AG20443 (cell line): ENCODE measurements around the gene TM9SF4.

Source experiments
- DNase-seq: peaks from one replicate; pipeline ENCODE4 v3.0.0; 2012; ENCODE audit warnings: low spot score, mixed read lengths

TM9SF4 gene, protein sequence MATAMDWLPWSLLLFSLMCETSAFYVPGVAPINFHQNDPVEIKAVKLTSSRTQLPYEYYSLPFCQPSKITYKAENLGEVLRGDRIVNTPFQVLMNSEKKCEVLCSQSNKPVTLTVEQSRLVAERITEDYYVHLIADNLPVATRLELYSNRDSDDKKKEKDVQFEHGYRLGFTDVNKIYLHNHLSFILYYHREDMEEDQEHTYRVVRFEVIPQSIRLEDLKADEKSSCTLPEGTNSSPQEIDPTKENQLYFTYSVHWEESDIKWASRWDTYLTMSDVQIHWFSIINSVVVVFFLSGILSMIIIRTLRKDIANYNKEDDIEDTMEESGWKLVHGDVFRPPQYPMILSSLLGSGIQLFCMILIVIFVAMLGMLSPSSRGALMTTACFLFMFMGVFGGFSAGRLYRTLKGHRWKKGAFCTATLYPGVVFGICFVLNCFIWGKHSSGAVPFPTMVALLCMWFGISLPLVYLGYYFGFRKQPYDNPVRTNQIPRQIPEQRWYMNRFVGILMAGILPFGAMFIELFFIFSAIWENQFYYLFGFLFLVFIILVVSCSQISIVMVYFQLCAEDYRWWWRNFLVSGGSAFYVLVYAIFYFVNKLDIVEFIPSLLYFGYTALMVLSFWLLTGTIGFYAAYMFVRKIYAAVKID

DNA sequence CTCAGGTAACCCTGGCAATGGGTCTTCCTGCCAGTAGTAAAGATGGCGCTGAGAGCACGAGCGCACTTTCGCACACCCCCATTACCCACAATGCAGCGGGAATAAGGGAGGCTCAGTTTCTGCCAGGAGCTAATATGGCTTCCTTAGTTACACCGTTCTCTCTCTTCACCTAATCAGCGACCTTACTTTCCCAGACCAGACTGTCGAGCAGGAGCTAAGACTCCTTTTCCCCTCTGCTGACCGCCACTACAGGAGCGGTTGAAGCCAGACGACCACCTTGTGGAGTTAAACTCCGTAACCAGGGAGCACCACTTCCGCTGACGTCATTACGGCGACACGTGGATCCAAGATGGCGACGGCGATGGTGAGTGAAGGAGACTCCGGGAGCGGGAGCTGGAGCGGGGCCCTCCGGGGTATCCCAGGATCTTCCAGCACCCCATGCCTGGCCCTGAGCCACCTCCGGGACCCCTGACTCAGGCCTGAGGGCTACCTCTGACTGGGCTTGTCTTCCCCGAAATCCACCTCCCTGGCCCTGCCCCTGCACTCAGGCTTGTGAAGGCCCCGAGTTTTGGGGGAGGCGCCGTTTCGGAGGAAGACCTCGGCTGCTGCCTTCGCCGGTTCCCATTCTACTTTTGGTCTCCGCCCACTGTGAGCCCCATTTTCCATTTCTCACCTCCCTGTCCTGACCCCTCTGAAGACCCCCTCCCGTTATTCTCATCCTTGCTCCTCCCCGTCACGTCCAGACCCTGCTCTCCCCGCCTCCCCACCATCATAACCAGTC is at the start of gene TM9SF4:
TM9SF4 (plus strand) TSS at position 323 of the 781 bp plus-strand sequence; CDS start at position 350, 27 bp downstream.
- DNase-seq, result peak; percentile 94

DNA sequence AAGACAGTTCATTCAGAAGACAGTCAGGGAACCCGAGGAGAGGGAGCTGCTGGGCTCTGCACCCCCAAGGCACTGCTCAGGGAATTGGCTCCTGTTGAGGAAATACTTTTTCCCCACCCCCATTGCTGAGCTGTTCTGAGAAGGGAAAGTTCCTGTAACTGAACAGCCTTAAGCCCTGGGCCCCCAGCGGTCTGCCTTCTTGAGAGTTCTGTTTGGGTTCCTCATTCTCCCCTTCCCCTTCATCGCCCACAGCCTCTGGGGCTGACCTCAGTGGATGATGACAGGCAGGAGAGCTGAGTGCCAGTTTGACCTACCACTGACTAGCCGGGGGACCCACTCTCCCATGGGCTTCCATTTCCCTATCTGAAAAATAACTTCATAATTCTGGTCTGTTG is 46.7 kb upstream of the TM9SF4 start:
- no peak for DNase-seq

DNA sequence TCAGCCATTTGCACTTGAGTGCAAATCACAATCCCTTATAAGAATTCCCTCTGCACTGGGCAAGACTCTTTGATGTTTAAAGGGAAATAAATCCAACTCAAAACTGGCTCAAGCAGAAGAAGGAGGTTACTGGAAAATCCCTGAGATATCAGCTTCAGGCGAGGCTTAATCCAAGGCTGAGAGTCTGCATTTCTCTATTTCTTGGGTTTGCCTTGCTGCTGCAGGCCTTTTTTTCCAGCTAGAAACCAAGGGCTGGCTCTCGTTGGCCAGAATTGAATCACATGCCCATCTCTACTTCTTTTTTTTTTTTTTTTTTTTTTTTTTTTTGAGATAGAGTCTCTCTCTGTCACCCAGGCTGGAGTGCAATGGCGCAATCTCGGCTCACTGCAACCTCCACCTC is 45.8 kb upstream of the TM9SF4 start:
- DNase-seq, result no peak

DNA sequence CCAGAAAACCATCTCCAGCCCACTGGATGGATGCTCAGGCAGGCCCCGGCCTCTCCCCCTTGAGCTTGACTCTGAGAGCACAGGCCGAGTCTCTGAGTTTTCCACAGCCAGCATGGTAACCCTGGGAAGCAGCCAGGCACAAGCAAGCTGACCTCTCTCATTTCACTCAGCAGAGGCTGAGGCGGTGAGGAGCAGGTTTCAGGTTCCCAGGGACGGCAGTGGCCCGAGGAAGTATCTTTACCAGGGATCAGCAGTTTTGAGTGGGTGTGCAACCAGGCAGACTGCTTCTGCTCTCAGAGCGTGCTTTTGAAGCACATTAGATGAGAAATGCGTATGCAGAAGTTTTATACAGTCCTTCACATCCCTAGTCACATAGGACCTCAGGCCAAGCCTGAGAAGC is 44.8 kb upstream of the TM9SF4 start:
- DNase-seq, result no peak

DNA sequence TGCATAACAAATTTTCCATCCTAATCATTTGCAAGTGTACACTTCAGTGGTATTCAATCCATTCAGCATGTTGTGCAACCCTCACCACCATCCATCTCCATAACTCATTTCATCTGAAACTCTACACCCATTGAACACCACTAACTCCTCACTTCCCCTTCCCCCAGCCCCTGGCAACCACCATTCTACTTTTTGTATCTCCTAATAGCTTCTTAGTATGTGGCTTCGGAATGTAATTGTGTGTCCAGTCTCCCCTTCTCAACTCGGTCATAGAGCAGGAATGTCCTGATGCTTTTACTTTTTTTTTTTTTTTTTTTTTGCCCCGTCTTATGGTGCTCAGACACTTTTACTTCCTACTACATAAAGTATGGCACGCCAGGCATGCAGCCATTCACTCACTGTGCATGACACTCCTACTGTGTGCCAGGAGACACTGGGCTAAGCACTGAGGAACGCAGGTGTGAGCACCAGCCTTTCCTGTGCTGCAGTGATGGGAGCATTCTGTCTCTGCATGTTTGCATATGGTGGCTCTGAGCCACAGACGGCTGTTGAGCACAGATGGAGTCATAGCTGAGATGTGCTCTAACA is 42.2 kb upstream of the TM9SF4 start:
- DNase-seq, result peak; percentile 82

DNA sequence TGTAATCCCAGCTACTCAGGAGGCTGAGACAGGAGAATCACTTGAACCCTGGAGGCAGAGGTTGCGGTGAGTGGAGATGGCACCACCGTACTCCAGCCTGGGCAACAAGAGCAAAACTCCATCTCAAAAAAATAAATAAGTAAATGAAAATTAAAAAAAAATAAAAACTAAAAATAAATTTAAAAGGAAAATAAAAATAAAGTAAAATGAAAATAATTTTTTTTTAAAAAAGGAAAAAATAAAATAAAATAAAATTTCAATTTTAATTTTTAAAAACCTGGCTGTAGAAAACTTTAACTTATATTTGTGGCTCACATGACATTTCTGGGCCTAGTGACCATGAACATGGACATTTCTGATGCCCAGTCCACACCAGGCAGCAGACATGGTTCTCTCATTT is 41.3 kb upstream of the TM9SF4 start:
- no peak for DNase-seq

DNA sequence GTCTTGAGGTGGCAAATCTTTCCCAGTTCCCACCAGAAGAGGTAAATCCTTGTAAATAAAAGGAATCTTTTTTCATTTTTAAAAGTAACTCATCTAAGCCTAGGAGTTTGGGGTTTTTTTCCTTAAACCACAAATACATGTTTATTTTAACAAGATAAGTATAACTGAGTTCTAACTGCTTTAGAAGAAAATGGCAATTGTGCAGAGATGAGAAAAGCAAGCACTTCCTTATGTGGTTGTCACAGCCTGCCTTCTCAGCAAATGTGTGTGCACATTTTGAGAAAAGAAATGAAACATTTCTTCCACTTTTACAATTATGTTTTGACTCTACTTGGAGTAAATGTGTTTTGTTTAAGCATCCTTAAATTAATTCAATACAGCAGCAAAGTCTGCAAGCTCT is 39.8 kb upstream of the TM9SF4 start:
- no peak for DNase-seq

DNA sequence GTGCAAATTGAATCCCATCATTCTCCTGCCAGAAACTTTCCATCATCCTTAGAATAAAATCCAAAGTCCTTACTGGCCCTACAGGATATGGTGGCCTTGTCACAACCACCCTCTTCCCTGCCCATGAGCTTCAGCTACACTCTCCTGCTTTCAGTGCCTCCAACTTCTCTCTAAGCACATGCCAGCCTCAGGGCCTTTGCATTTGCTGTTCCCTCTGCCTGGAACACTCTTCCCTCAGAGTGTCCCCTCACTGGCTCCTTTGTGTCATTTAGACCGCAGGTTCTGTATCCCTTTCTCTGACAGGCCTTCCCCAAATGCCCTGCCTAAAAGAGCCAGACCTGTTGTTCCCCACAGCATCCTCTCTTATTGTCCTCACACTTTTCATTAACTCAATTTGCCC is 39.2 kb upstream of the TM9SF4 start:
- DNase-seq, result no peak

DNA sequence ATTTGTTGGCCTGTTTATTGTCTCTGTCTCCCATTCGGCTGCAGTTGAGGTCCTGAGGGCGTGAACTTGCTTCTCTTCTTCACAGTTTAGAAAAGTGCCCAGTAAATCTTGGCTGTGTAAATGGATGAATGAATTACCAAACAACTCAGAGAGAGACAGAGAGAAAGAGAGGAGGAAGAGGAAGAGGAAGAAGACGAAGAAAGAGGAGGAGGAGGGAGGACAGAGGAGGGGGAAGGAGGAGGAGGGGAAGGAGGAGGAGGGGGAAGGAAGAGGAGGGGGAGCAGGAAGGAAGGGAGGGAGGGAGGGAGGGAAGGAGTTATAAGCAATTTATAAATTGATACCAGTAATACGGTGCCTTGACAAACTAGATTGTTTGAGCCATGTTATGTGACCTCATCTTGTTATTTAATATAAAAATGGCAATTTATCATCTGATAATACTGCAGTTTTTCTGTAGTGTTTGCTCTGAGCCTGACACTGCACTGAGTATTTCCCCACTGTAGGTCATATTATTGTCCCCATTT is 38.8 kb upstream of the TM9SF4 start:
- DNase-seq, result no peak

DNA sequence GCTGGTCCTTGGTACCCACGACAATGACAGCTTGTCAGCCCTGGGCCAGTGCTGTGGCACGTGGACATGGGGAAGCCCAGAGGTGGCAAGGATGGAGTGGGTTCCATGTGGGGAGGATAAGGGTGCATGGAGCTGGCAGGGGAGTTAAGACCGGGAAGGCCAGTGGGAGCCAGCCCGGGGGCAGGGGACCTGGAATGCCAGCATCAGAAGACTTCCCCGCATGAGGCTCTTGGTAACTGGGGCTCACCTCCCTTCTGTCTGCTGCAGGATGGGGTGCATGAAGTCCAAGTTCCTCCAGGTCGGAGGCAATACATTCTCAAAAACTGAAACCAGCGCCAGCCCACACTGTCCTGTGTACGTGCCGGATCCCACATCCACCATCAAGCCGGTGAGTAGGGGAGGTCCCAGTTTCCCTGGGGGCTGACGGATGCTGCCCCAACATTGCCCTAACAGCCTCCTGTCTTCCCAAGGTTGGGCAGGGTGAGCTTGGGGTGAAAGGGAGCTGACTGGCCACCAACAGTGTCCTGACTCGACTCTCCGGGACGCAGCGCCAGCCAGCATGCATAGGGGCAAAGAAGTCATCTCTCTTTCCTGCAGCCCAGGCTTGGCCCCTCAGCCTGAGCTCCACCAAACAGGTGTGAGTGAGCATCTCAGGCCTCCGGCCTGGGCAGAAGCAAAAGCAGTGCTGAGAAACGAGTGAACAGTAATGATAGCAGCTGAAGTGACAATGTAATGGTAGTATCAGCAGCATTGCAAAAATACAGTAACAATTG is 37.9 kb upstream of the TM9SF4 start:
- no peak for DNase-seq

DNA sequence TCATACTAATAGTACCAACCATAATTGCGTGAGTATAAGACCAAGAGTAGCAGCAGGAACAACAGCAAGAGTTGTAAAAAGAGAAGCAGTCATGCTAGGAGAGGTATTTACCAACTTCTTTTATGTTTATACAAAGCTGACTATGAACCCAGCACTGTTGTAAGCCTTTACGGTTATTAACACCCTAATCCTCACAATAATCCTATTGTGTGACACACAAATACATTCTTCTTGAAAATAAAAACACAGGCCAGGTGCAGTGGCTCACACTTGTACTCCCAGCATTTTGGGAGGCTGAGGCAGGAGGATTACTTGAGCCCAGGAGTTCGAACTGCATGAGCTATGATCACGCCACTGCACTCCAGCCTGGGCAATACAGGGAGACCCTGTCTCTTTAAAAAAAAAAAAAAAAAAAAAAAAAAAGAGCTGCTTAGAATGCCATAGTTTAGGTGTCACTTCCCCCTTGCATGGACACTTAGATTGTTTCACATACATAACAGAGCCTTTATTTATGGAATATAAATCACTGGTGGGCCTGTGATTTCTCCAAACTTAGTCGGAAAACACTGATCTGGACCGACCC is 37.3 kb upstream of the TM9SF4 start:
- DNase-seq, result no peak

DNA sequence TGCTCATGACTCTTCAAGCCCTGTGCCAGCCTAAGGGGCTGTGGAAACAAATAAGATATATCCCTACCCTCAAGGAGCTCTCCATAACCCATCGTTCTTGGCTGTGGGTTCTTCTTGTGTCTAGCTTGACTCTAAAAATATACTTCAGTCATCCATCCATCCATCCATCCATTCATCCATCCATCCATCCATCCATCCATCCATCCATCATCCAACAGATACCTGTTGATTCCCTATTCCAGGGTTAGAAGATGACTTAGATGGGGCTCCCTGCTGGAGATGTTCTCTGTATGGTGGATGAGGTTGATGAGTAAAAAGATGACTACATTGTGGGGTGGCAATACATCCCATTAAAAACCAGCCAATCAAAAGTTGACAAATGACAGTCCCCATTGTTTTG is 34.0 kb upstream of the TM9SF4 start:
- no peak for DNase-seq

DNA sequence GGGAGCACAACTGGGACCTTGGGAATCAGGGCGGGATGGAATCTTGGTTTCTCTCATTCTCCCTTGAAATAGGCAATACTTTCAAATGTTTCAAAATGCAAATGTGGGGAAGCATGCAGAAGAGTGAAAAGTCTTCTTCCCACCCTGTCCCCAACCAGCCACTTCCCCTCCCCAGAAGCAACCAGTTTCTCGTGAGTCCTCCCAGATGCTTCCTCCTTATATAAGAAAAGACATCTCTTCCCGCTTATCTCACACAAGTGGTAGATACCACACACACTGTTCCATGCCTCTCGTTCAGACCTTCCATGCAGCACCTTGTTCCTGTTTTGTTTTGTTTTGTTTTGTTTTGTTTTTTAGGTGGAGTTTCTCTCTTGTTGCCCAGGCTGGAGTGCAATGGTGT is 32.3 kb upstream of the TM9SF4 start:
- no peak for DNase-seq

DNA sequence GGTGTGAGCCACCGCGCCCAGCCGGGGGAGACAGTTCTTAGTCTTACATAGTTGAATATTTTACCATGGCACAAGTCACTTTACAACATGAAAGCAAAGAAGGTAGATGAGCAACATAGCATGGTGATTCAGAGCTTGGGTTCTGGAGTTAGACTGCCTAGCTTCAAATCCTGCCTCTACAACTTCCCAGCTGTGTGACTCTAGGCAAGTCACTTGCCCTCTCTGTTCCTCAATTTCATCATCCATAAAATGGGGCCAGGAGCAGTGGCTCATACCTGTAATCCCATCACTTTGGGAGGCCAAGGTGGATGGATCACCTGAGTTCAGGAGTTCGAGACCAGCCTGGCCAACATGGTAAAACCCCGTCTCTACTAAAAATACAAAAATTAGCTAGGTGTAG is 31.2 kb upstream of the TM9SF4 start:
- no peak for DNase-seq

DNA sequence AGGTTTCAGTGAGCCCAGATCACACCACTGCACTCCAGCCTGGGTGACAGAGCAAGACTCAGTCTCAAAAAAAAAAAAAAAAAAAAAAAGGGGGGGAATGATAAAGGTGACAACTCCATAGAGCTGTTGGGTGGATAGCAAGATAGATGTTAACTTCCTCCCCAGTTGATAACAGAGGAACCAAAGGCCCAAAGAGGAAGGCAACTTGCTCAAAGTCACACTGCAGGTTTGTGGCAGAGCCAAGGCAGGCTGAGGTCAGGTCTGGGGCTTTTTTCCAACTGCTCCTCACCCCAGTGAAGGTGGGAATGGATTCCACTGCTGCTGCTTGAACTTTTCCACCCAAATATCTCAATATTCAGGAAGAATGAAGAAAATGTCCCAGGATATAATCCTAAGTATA is 30.7 kb upstream of the TM9SF4 start:
- DNase-seq, result no peak

DNA sequence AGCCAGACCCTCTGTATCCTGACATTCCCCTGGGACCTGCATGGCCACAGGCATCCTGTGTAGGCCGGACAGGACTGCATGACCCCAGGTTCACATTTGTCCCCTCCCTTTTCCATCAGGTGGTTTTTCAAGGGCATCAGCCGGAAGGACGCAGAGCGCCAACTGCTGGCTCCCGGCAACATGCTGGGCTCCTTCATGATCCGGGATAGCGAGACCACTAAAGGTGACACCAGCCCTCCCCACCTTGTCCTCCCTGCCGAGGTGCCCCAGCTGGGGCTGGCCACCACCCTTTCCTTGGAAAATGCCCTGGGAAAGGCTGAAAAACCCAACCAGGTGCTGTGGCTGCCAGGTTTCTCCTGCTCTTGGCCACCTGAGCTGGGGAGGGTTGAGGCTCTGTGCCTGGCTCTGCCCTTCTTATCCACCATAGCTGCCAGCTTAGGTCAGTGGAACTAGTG is 29.8 kb upstream of the TM9SF4 start:
- DNase-seq, result no peak

DNA sequence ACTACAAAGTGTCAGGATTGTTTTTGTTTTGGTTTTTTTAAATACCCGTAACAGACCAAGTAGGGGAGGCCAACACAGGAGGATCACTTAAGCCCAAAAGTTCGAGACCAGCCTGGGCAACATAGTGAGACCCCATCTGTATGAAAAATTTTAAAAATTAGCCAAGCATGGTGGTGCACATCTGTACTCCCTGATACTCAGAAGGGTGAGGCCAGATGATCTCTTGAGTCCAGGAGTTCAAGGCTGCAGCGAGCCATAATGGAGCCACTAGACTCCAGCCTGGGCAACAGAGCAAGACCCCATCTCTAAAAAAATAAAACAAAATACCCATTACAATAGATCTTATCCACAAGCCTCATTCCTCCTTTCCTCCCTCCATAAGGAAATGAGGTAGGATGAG is 28.7 kb upstream of the TM9SF4 start:
- no peak for DNase-seq

DNA sequence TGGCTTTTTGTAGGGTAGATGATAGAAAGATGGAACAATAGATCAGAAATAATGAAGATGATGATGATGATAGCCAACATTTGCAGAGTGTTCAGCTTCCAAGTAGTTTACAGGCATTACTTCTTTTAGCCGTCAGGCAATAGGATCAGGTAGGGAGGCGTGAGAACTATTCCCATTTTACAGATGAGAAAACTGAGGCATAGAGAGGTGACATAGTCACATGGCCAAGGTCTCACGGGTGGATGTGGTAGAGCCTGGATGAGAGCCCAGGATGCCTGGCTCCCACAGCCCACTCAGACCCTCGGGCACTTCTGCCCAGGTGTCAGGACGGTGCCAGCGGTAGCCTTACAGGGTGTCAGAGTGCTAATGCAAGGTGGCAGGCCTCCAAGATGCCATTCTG is 26.0 kb upstream of the TM9SF4 start:
- no peak for DNase-seq

DNA sequence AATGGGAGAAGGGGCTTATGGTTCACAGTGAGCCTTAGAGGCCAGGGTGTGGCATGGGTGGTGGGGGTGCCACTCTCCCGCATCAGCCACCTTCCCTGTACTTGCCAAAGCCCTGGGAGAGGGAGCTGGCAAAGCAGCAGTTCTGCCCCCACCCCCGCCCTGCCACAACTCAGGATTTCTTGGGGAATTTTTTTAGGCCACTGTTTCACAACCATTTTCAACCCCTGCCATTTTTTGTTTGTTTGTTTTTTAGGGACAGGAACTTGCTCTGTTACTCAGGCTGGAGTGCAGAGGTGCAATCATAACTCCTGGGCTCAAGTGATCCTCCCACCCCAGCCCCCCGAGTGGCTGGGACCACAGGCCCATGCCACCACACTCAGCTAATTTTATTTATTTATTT is 22.4 kb upstream of the TM9SF4 start:
- DNase-seq, result no peak

DNA sequence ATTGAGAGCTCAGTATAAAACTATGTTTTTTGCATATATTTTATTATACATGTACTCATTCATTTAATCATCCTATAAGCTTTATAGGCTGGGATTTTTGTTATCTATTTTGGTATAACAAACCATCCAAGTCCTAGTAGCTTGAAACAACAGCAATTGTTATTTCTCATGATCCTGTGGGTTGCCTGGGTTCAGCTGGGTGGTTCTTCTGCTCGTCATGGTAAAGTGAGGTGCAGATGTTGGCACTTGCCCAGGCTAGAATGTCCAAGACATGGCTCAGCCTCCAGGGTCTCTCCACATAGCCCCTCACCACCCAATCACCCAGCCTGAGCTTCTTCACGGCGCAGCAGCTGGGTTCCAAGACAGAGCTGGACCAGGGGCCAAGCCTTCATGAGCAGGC is 20.8 kb upstream of the TM9SF4 start:
- DNase-seq, result no peak
